Left lung (tissue), 10 donors: ENCODE measurements around the gene RASA3. TPM values are rescaled to one million over a fixed set of nuclear protein-coding genes. Genes with fewer than 3 reads are reported as not detected.
A peak's percentile ranks its signal among the peaks of the same experiment; 100 is the strongest.
"Not testable (repeated sequence)": the region's sequence is repeated elsewhere in the genome, so short reads cannot be mapped to it uniquely, and the experiment has no call there.

ENCODE experiments used
- ATAC-seq: fragments of 200-7000 bp; cut with Tn5 transposase; one replicate; pipeline ENCODE4 v1.9.1; 2020; ENCODE audit warnings: moderate library complexity
- DNase-seq, 4 donors: peaks; one replicate each; pipeline ENCODE4 v3.0.0-alpha.2; 2013 to 2020
- H3K27ac ChIP-seq, 2 donors: fragments of 200-600 bp; sonication (generic) in 1 of 2; one replicate each; pipeline versions ENCODE4 v1.5.0 to v1.8.0; 2020 to 2021
- H3K27me3 ChIP-seq, 2 donors: fragments of 200-600 bp; sonication (generic) in 1 of 2; one replicate each; pipeline versions ENCODE4 v1.5.0 to v1.8.0; 2020 to 2021
- H3K36me3 ChIP-seq, 2 donors: fragments of 200-600 bp; sonication (generic) in 1 of 2; one replicate each; pipeline versions ENCODE4 v1.5.0 to v1.8.0; 2020 to 2021
- H3K4me1 ChIP-seq, 2 donors: fragments of 200-600 bp; one replicate each; pipeline ENCODE4 v1.8.0; 2021
- H3K4me3 ChIP-seq, 2 donors: fragments of 200-600 bp; sonication (generic) in 1 of 2; one replicate each; pipeline versions ENCODE4 v1.5.0 to v1.8.0; 2020 to 2021; ENCODE audit warnings: mild to moderate bottlenecking in 1 of 2
- H3K9me3 ChIP-seq, 2 donors: fragments of 200-600 bp; sonication (generic) in 1 of 2; one replicate each; pipeline versions ENCODE4 v1.5.0 to v1.8.0; 2020 to 2021
- CTCF ChIP-seq, 2 donors: fragments of 200-600 bp; sonication (generic) in 1 of 2; IDR thresholded peaks; one replicate each; pipeline versions ENCODE4 v1.5.0 to v1.8.0; 2021; ENCODE audit warnings: antibody characterized with exemption in 2 of 2
- intact Hi-C, 2 donors: fragments of 100-400 bp; cut with DNase I; formaldehyde crosslinking; loops; one replicate each; pipeline versions ENCODE4 v1.11.2 to v1.14.2; 2022
- polyA plus RNA-seq, 6 donors: library from polyadenylated mRNA; unstranded; fragments of 120-200 nt; gene quantifications; one replicate each; pipeline ENCODE4 v1.2.1, GENCODE V29; 2013; ENCODE audit not compliant: insufficient read length in 6 of 6
- total RNA-seq, 2 donors: library from RNA; stranded (reverse); fragmentation: NEBNext Ultra II Directional; extraction: Animal tissue kit (Norgen Biotek cat#: 25700); gene quantifications; one replicate each; pipeline ENCODE4 v1.2.1, GENCODE V29; 2021
- donor health status: DM: no; HTN: yes; CAD: no.
- donor health status: DM: no; HTN: no; CAD: no.

The RASA3 gene
- total and polyA plus RNA-seq, 8 donors: 11.4 to 22.2 (median 12.7) TPM

- TF ChIP-seq CTCF (IDR thresholded peaks at IDR 0.05): no peak
- peak in 2 of 4 donors; percentile 25 to 77 for DNase-seq
- intact Hi-C loops: no loop called here
- Histone ChIP-seq H3K27ac (no peak overlapping the region), H3K27me3 (no peaks in the 10 kb centered on the region), H3K36me3 (no peaks in the 10 kb centered on the region), H3K9me3 (no peaks in the 10 kb centered on the region), H3K4me3 (no peak overlapping the region), H3K4me1 (peaks cover 6 to 28% of the 10 kb centered on the region in 2 donors)
- no peak for ATAC-seq
Measured at GRCh38 chr13:114105521-114106225, 26.8 kb downstream of the RASA3 start.

DNA sequence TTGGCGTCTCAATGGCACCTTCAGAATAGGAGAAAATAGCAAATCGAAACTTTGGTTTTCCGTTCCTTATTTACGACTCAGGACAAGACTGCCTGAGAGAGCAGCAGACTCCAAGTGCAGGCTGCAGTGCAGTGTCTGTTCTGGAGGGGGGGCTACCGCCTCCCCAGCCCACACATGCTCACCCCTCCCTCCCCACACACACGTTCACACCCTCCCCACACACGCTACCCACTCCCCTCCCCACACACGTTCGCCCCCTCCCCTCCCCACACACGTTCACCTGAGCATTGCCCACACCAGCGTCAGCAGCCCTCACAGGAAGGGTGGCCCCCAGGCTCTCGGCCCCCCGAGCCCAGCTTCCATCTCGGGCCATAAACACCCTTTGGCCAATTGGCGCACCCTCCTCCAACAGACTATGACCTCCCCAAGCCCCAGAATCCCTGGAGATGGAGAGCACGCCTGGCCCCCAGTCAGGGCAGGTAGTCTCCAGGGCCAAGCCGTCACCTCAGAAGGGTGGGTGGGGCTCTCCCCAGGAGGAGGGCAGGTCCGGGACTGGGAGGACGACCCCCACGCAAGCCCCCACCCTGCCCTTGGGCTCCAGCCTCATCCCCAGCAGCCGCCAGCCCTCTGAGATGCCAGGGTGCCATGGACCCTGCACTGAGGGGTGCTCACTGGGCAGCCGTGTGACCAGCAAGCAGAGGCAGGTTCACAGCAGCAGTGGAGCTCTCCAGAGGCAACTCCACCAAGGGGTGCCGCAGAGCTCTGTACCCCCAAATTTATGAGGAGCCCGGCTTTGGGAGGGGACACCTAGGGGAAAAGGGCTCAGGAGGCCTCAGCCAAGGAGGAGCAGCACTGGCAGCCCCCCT is 27.5 kb downstream of the RASA3 start:
- H3K4me1 ChIP-seq: peaks cover 6 to 28% of the 10 kb centered on the region in 2 donors
- no peaks in the 10 kb centered on the region for H3K9me3 ChIP-seq
- no peak overlapping the region for H3K4me3 ChIP-seq
- H3K36me3 ChIP-seq: no peaks in the 10 kb centered on the region
- no peak overlapping the region for H3K27ac ChIP-seq
- no peak for ATAC-seq
- DNase-seq: peak in 1 of 4 donors; percentile 29
- TF ChIP-seq CTCF (IDR thresholded peaks at IDR 0.05): no peak
- H3K27me3 ChIP-seq: no peaks in the 10 kb centered on the region
- intact Hi-C loops: no loop called here

DNA sequence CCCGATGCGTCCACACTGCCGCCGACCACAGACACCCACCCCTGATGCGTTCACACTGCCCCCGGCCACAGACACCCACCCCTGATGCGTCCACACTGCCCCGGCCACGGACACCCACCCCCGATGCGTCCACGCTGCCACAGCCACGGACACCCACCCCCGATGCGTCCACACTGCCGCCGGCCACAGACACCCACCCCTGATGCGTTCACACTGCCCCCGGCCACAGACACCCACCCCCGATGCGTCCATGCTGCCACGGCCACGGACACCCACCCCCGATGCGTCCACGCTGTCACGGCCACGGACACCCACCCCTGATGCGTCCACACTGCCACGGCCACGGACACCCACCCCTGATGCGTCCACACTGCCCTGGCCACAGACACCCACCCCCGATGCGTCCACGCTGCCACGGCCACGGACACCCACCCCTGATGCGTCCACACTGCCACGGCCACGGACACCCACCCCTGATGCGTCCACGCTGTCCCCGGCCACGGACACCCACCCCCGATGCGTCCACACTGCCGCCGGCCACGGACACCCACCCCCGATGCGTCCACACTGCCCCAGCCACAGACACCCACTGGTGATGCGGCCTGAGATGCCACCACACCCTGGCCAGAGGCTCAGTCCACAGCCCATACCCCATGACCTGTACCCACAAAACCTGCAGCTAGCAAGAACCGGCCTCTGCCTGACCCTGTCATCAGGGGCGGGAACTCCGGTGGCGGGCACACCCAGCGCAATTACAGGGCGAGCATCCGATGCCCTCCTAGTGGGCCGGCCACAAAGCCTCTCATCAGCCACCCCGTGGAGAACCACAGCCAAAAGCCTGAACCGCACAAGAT is 28.4 kb downstream of the RASA3 start:
- ATAC-seq: no peak
- Histone ChIP-seq H3K27me3 (no peaks in the 10 kb centered on the region), H3K9me3 (no peaks in the 10 kb centered on the region), H3K36me3 (no peaks in the 10 kb centered on the region), H3K27ac (no peak overlapping the region), H3K4me3 (no peak overlapping the region), H3K4me1 (peaks cover 6 to 20% of the 10 kb centered on the region in 2 donors)
- no peak for TF ChIP-seq CTCF (IDR thresholded peaks at IDR 0.05)
- DNase-seq: peak in 1 of 4 donors; percentile 22
- intact Hi-C loops: no loop called here

DNA sequence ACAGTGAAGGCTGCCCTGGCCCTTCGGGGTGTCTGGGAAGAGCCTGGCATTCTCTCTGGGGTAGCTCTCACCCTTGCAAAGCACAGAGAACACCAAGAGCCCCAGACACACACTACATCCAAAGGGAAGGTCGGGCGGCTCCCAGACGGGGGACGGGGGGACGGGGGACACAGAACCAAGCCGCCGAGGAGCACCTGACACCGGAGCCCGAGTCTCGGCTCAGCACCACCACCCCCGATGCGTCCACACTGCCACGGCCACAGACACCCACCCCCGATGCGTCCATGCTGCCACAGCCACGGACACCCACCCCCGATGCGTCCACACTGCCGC is 29.2 kb downstream of the RASA3 start:
- H3K36me3 ChIP-seq, H3K27me3 ChIP-seq, H3K9me3 ChIP-seq, DNase-seq, ATAC-seq, H3K4me3 ChIP-seq, H3K27ac ChIP-seq, intact Hi-C loops: not testable (repeated sequence)
- peaks cover 6 to 24% of the 10 kb centered on the region in 2 donors for H3K4me1 ChIP-seq

GRCh38 chr13:114102521-114103288 is 29.7 kb downstream of the RASA3 start:
- intact Hi-C loops: no loop called here
- DNase-seq: peak in 2 of 4 donors; percentile 31 to 76

More at GRCh38 chr13:114102521-114103288, 29.7 kb downstream of the RASA3 start:
- H3K36me3 ChIP-seq: no peaks in the 10 kb centered on the region
- no peak for TF ChIP-seq CTCF (IDR thresholded peaks at IDR 0.05)
- no peaks in the 10 kb centered on the region for H3K27me3 ChIP-seq
- H3K9me3 ChIP-seq: no peaks in the 10 kb centered on the region
- no peak for ATAC-seq
- H3K4me3 ChIP-seq: no peak overlapping the region
- H3K4me1 ChIP-seq: peaks cover 4 to 28% of the 10 kb centered on the region in 2 donors
- no peak overlapping the region for H3K27ac ChIP-seq
